ENCODE results near the gene ZC3H18.

DNA sequence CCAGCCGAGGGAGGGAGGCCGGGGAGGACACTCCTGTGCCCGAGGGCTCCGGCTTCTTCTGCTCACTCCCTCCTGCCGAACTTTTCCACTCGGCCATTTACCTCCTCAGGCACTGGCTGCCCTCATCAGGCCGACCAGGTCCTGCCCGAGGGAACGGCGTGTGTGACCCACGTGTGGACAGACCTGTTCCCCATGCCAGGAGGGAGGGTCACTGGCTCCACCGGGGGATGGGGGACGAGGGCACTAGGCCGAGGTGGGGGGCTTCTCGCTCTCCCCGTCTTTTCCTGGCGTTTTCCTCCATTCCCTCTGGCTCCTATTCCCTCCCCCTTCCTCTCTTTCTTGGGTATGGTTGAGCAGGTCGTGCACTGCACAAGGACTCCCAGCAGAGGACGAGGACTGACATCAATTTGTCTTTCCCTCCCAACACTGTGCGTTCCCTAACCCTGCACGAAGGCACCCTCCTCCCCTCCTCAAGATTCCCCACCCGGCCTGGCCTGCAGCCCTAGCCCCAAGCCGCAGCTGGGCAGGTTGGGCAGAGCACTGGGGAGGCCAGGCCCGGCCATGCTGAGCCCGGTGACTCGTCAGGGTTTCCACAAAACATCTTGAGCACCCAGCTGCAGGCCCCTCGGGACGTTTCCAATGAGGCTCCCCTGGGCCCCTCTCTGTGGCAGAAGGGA is 64.9 kb downstream of the ZC3H18 start:
- TF ChIP-seq, protein P1, sequence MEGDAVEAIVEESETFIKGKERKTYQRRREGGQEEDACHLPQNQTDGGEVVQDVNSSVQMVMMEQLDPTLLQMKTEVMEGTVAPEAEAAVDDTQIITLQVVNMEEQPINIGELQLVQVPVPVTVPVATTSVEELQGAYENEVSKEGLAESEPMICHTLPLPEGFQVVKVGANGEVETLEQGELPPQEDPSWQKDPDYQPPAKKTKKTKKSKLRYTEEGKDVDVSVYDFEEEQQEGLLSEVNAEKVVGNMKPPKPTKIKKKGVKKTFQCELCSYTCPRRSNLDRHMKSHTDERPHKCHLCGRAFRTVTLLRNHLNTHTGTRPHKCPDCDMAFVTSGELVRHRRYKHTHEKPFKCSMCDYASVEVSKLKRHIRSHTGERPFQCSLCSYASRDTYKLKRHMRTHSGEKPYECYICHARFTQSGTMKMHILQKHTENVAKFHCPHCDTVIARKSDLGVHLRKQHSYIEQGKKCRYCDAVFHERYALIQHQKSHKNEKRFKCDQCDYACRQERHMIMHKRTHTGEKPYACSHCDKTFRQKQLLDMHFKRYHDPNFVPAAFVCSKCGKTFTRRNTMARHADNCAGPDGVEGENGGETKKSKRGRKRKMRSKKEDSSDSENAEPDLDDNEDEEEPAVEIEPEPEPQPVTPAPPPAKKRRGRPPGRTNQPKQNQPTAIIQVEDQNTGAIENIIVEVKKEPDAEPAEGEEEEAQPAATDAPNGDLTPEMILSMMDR (IDR thresholded peaks at IDR 0.05; ENCODE audit: poor library complexity, severe bottlenecking) = no peak
- TF ChIP-seq EP300 (conservative IDR thresholded peaks at IDR 0.05; ENCODE audit: poor library complexity, severe bottlenecking) (no peak), POLR2AphosphoS5 (IDR thresholded peaks at IDR 0.05) (no peak), RAD21 (conservative IDR thresholded peaks at IDR 0.05) (no peak), SMC3 (conservative IDR thresholded peaks at IDR 0.05; ENCODE audit: poor library complexity) (no peak)
- TF ChIP-seq, protein P2, sequence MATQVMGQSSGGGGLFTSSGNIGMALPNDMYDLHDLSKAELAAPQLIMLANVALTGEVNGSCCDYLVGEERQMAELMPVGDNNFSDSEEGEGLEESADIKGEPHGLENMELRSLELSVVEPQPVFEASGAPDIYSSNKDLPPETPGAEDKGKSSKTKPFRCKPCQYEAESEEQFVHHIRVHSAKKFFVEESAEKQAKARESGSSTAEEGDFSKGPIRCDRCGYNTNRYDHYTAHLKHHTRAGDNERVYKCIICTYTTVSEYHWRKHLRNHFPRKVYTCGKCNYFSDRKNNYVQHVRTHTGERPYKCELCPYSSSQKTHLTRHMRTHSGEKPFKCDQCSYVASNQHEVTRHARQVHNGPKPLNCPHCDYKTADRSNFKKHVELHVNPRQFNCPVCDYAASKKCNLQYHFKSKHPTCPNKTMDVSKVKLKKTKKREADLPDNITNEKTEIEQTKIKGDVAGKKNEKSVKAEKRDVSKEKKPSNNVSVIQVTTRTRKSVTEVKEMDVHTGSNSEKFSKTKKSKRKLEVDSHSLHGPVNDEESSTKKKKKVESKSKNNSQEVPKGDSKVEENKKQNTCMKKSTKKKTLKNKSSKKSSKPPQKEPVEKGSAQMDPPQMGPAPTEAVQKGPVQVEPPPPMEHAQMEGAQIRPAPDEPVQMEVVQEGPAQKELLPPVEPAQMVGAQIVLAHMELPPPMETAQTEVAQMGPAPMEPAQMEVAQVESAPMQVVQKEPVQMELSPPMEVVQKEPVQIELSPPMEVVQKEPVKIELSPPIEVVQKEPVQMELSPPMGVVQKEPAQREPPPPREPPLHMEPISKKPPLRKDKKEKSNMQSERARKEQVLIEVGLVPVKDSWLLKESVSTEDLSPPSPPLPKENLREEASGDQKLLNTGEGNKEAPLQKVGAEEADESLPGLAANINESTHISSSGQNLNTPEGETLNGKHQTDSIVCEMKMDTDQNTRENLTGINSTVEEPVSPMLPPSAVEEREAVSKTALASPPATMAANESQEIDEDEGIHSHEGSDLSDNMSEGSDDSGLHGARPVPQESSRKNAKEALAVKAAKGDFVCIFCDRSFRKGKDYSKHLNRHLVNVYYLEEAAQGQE (IDR thresholded peaks at IDR 0.05; ENCODE audit: borderline replicate concordance) = no peak
